Measurements from ENCODE around the gene JPH3.

DNA sequence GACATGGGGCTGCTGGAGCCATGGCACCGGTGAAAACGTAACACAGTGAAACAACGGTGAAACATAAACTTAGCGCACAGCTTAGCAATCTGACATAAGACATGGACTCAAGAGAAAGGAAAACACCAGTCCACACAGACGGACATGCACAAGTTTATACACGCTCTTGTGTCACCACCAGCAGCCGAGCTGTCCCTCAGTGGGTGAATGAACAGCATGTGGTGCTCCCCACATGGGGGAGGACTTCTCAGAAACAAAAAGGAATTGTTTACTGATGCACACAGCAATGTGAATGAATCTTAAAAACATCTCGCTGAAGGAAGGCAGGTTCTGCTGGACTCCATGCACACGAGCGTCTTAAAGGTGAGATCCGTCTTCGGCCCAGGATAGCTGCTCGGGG lies 129.3 kb downstream of the JPH3 start:
- TF ChIP-seq CTCF (conservative IDR thresholded peaks at IDR 0.05; ENCODE audit: low read depth, low read length) = no peak
- TF ChIP-seq EZH2 (IDR thresholded peaks at IDR 0.05; ENCODE audit: borderline replicate concordance, low read depth, low read length, poor library complexity, severe bottlenecking) = no peak

Measured in A673 (cell line).